H1 (cell line): ENCODE results near the gene HLA-DOB. TPM values are rescaled to one million over a fixed set of nuclear protein-coding genes. Genes with fewer than 3 reads are reported as not detected.

ENCODE experiments used
- KDM1A ChIP-seq: fragments of 200-600, 300-600 bp; sonication (generic); IDR thresholded peaks from 2 replicates; pipeline ENCODE4 v1.7.1; 2016; ENCODE audit warnings: mild to moderate bottlenecking, low read length, borderline replicate concordance
- polyA plus RNA-seq, 7 experiments: library from polyadenylated mRNA; depleted of rRNA in 3 of 7; stranded (reverse) in 5 of 7; unstranded in 2 of 7; fragments of >200 nt in 5 of 7; fragments of 200-250 nt in 2 of 7; gene quantifications; 1 replicate in 5 of 7; 2 replicates in 1 of 7; 4 replicates in 1 of 7; pipeline versions ENCODE4 v1.2.1 to v1.2.3, GENCODE V29; 2011 to 2013; ENCODE audit warnings: missing spikeins in 2 of 7, mixed read lengths in 2 of 7
- total RNA-seq: library from RNA; stranded (reverse); fragmentation: NEBNext Ultra II Directional; extraction: Animal tissue kit (Norgen Biotek cat#: 25700); gene quantifications from 2 replicates; pipeline ENCODE4 v1.2.1, GENCODE V29; 2021

Gene HLA-DOB
- total and polyA plus RNA-seq, 2 of the 8 experiments (the other 6 are each of a cell fraction or from before 2014, with no cell fraction given), result 0.35 TPM; not detected in 1

DNA sequence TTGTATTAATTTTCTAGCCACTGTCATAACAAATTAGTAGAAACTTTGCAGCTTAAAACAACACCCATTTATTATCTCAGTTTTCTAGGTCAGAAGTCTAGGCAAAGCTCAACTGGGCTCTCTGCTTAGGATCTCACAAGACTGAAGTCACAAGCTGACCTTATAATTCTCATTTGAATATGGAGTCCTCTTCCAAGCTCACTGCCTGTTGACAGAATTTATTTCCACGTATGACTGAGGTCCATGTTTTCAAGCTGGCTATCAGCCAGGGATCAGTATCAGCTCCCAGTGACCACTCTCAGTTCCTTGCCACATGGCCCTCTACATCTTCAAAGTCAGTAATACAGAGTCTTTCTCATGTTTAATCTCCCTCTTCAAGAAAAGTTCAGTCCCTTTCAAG, 41.7 kb downstream of the HLA-DOB start (continued):
- no peak for TF ChIP-seq KDM1A
